B cell (primary cell): Measurements from ENCODE around the gene SH3GL1. TPM values are rescaled to one million over a fixed set of nuclear protein-coding genes. Genes with fewer than 3 reads are reported as not detected.

Experiments used
- ATAC-seq: fragments of 200-7000 bp; cut with Tn5 transposase; one replicate; pipeline ENCODE4 v1.10.0; 2021; ENCODE audit warnings: low read depth, mild to moderate bottlenecking, moderate number of reproducible peaks, moderate library complexity
- CTCF ChIA-PET: fragments of 350-600 bp; sonication (Branson Sonifier 250); formaldehyde crosslinking; loops from one replicate; lab custom pipeline; 2021; ENCODE audit warnings: antibody characterized with exemption, inconsistent platforms; lab: Charles Lee
- POLR2A ChIA-PET: fragments of 350-600 bp; sonication (Branson Sonifier 250); formaldehyde crosslinking; loops from one replicate; lab custom pipeline; 2021; ENCODE audit warnings: antibody characterized with exemption; lab: Charles Lee
- DNase-seq: peaks from one replicate; pipeline ENCODE4 v3.0.0; 2013
- H2AFZ ChIP-seq: 2 replicates; pipeline ENCODE4 v1.6.1; 2012; ENCODE audit warnings: mild to moderate bottlenecking, low read depth, low read length; ENCODE audit not compliant: insufficient read depth, poor library complexity, severe bottlenecking
- H3K27ac ChIP-seq, 2 donors: 1 replicate in 1 of 2; 2 replicates in 1 of 2; pipeline ENCODE4 v1.5.1; 2012 to 2013; ENCODE audit warnings: low read length in 2 of 2, mild to moderate bottlenecking in 2 of 2, moderate library complexity in 1 of 2
- H3K27me3 ChIP-seq, 4 experiments: fragments of 200-600 bp in 1 of 4; sonication (generic) in 1 of 4; replicated peaks in 1 of 4; 1 replicate in 2 of 4; 2 replicates in 2 of 4; pipeline versions ENCODE4 v1.6.1 to v1.7.0; 2013 to 2016; ENCODE audit warnings: low read length in 3 of 4, mild to moderate bottlenecking in 2 of 4, mixed read lengths in 1 of 4, moderate library complexity in 1 of 4; ENCODE audit not compliant: insufficient read depth in 4 of 4, control insufficient read depth in 3 of 4; ENCODE audit errors: control extremely low read depth in 1 of 4
- H3K36me3 ChIP-seq, 2 experiments: replicated peaks in 1 of 2; 1 replicate in 1 of 2; 2 replicates in 1 of 2; pipeline versions ENCODE4 v1.6.1 to v1.7.1; 2013; ENCODE audit warnings: low read length in 1 of 2; ENCODE audit not compliant: insufficient read depth in 2 of 2, control insufficient read depth in 1 of 2; ENCODE audit errors: control extremely low read depth in 1 of 2, extremely low read depth in 1 of 2
- H3K4me1 ChIP-seq, 2 donors: fragments of 200-600 bp in 1 of 2; sonication (generic) in 1 of 2; 1 replicate in 1 of 2; 2 replicates in 1 of 2; pipeline versions ENCODE4 v1.5.1 to v1.6.1; 2013 to 2017; ENCODE audit warnings: low read length in 2 of 2; ENCODE audit not compliant: control insufficient read depth in 2 of 2, insufficient read depth in 2 of 2
- H3K4me2 ChIP-seq: replicated peaks from 2 replicates; pipeline ENCODE3; 2012; ENCODE audit warnings: mild to moderate bottlenecking, low read depth, low read length; ENCODE audit not compliant: poor library complexity, severe bottlenecking
- H3K4me3 ChIP-seq, 5 experiments: fragments of 200-600 bp in 1 of 5; sonication (generic) in 1 of 5; 1 replicate in 3 of 5; 2 replicates in 2 of 5; pipeline versions ENCODE4 v1.5.1 to v1.7.0; 2011 to 2016; ENCODE audit warnings: low read length in 4 of 5, mild to moderate bottlenecking in 4 of 5, low read depth in 2 of 5, control low read depth in 1 of 5, moderate library complexity in 1 of 5; ENCODE audit not compliant: insufficient read depth in 1 of 5; ENCODE audit errors: control extremely low read depth in 1 of 5, extremely low read depth in 1 of 5
- H3K79me2 ChIP-seq: fragments of 200-600 bp; sonication (generic); one replicate; pipeline ENCODE4 v1.6.0; 2016; ENCODE audit warnings: low read length; ENCODE audit not compliant: control insufficient read depth, insufficient read depth
- H3K9ac ChIP-seq: fragments of 200-600 bp; sonication (generic); 2 replicates; pipeline ENCODE4 v1.6.1; 2017; ENCODE audit warnings: mild to moderate bottlenecking, low read length, moderate library complexity
- H3K9me3 ChIP-seq, 3 donors: one replicate each; pipeline versions ENCODE4 v1.6.1 to v1.7.1; 2013; ENCODE audit warnings: low read length in 2 of 3; ENCODE audit not compliant: control insufficient read depth in 2 of 3, insufficient read depth in 1 of 3; ENCODE audit errors: control extremely low read depth in 1 of 3
- H4K20me1 ChIP-seq: 2 replicates; pipeline ENCODE4 v1.6.0; 2012; ENCODE audit warnings: mild to moderate bottlenecking, low read length; ENCODE audit not compliant: insufficient read depth, control insufficient read depth, poor library complexity, severe bottlenecking
- H3K27ac Mint-ChIP-seq: one replicate; pipeline ENCODE4 v1.8.0; 2021; ENCODE audit warnings: mixed read lengths
- H3K27me3 Mint-ChIP-seq: one replicate; pipeline ENCODE4 v1.8.0; 2021; ENCODE audit warnings: mixed read lengths
- H3K4me1 Mint-ChIP-seq: one replicate; pipeline ENCODE4 v1.8.0; 2021; ENCODE audit warnings: mixed read lengths
- H3K4me3 Mint-ChIP-seq: one replicate; pipeline ENCODE4 v1.8.0; 2021; ENCODE audit warnings: mixed read lengths
- H3K9me3 Mint-ChIP-seq: one replicate; pipeline ENCODE4 v1.8.0; 2022; ENCODE audit warnings: mixed read lengths; ENCODE audit not compliant: insufficient read depth
- EZH2 ChIP-seq: IDR thresholded peaks from 2 replicates; pipeline ENCODE4 v1.6.1; 2012; ENCODE audit warnings: borderline replicate concordance, low read depth, mild to moderate bottlenecking, moderate library complexity, low read length; ENCODE audit not compliant: insufficient read depth, poor library complexity, severe bottlenecking
- WGBS: methylation state at CpG from one replicate; pipeline ENCODE4 v1.1.5; 2013; ENCODE audit warnings: missing lambda C conversion rate; ENCODE audit not compliant: insufficient coverage; 5-methylcytosine and 5-hydroxymethylcytosine counted together
- intact Hi-C: fragments of 100-400 bp; cut with micrococcal nuclease; formaldehyde crosslinking; loops from one replicate; pipeline ENCODE4 v1.10.0; 2022
- polyA plus RNA-seq: library from polyadenylated mRNA; depleted of rRNA; stranded (reverse); fragments of >200 nt; gene quantifications from 2 replicates; pipeline ENCODE4 v1.2.3, GENCODE V29; 2012
- total RNA-seq, 2 donors: library from RNA; stranded (reverse); fragments of 120-200 nt in 1 of 2; gene quantifications; 1 replicate in 1 of 2; 2 replicates in 1 of 2; pipeline versions ENCODE4 v1.2.3 to v1.2.4, GENCODE V29; 2013 to 2022
- TF ChIP-seq, protein P1 (sequence below): fragments of 200-600 bp; IDR thresholded peaks from one replicate; pipeline ENCODE4 v1.8.0; 2022; ENCODE audit warnings: antibody characterized with exemption, mild to moderate bottlenecking

SH3GL1 gene
- total and polyA plus RNA-seq, 2 donors (not counting 1 experiment from before 2014, with no cell fraction given): 37.2 to 42.4 TPM

DNA sequence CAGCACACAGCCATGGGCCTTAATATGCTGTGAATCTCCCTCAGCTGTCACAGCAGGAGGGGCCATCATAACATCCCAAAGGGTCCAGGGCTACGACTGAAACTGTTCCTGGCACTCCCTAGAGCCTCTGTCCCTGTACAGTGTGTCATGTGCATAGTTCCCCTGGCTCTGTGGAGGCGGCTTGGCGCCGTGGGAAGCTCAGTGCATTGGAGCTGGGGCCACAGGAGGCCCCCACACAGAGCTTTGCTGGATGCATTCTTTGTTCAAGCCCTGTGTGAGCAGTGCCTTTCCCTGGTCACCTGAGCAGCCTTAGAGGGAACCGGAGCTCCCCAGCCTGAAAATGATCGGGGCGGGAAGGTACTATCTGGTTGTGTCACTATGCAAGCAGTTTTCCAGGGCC lies 35.9 kb upstream of the SH3GL1 start:
- no peak overlapping the region for H2AFZ ChIP-seq
- intact Hi-C loops: no loop called here
- ATAC-seq: no peak
- H3K27me3 ChIP-seq: no peaks in the 10 kb centered on the region
- ChIA-PET CTCF (no interaction called here), POLR2A (no interaction called here)
- no peak overlapping the region for H3K9ac ChIP-seq
- H3K36me3 ChIP-seq: no peaks in the 10 kb centered on the region
- no peak overlapping the region for H3K27ac ChIP-seq
- no peaks in the 10 kb centered on the region for H3K9me3 ChIP-seq
- H4K20me1 ChIP-seq: no peaks in the 10 kb centered on the region
- H3K79me2 ChIP-seq: peaks cover 4% of the 10 kb centered on the region
- Mint-ChIP-seq H3K9me3 (no peaks in the 10 kb centered on the region), H3K27me3 (no peaks in the 10 kb centered on the region), H3K4me1 (peaks cover 19% of the 10 kb centered on the region), H3K4me3 (no peak overlapping the region), H3K27ac (no peak overlapping the region)
- TF ChIP-seq EZH2: no peak
- TF ChIP-seq, protein P1, sequence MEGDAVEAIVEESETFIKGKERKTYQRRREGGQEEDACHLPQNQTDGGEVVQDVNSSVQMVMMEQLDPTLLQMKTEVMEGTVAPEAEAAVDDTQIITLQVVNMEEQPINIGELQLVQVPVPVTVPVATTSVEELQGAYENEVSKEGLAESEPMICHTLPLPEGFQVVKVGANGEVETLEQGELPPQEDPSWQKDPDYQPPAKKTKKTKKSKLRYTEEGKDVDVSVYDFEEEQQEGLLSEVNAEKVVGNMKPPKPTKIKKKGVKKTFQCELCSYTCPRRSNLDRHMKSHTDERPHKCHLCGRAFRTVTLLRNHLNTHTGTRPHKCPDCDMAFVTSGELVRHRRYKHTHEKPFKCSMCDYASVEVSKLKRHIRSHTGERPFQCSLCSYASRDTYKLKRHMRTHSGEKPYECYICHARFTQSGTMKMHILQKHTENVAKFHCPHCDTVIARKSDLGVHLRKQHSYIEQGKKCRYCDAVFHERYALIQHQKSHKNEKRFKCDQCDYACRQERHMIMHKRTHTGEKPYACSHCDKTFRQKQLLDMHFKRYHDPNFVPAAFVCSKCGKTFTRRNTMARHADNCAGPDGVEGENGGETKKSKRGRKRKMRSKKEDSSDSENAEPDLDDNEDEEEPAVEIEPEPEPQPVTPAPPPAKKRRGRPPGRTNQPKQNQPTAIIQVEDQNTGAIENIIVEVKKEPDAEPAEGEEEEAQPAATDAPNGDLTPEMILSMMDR: no peak
- H3K4me2 ChIP-seq: no peak overlapping the region
- H3K4me1 ChIP-seq: peaks cover 17 to 21% of the 10 kb centered on the region in 2 donors
- 96% methylated on average over 7 of the region's 7 CpGs for WGBS
- no peak for DNase-seq
- H3K4me3 ChIP-seq: no peak overlapping the region

DNA sequence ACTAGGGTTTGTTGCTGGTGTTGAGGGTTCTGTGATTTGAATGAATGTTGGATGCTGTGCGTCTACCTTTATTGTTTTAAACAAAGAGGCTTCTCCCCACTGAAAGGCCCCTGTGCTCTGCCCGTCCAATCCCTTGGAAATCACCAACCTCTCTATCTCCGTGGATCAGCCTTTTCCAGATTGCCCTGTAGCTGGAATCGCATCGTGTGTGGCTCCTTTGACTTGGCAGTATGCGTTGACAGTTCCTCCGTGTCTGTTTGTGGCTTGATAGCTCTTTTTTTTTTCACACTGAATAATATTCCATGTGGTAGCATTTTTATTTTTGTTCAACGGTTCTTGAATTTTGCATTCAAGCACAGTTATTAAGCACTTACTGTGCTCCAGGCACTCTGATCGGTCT lies 34.0 kb upstream of the SH3GL1 start:
- Histone ChIP-seq H3K9me3 (no peaks in the 10 kb centered on the region), H4K20me1 (no peaks in the 10 kb centered on the region), H3K4me1 (peaks cover 18 to 39% of the 10 kb centered on the region in 2 donors), H3K27me3 (no peaks in the 10 kb centered on the region), H3K79me2 (peaks cover 4% of the 10 kb centered on the region), H3K36me3 (no peaks in the 10 kb centered on the region), H3K27ac (no peak overlapping the region), H2AFZ (no peak overlapping the region), H3K4me2 (no peak overlapping the region), H3K4me3 (no peak overlapping the region), H3K9ac (no peak overlapping the region)
- Mint-ChIP-seq H3K4me1 (peaks cover 30% of the 10 kb centered on the region), H3K9me3 (no peaks in the 10 kb centered on the region), H3K27ac (peak overlapping the region; percentile 70), H3K4me3 (no peak overlapping the region), H3K27me3 (no peaks in the 10 kb centered on the region)
- 100% methylated on average over 2 of the region's 9 CpGs for whole genome bisulfite sequencing
- DNase-seq (peak; percentile 5), ATAC-seq (no peak)
- intact Hi-C loops: no loop called here
- no peak for TF ChIP-seq EZH2
- TF ChIP-seq, protein P1: no peak
- ChIA-PET CTCF (no interaction called here), POLR2A (no interaction called here)
